ENCODE results near the gene TMEM167A. TPM values are rescaled to one million over a fixed set of nuclear protein-coding genes. Genes with fewer than 3 reads are reported as not detected.

The TMEM167A gene
- total and polyA plus RNA-seq, 2 experiments from 2014 or later: 179 to 267 TPM

GRCh38 chr5:83109380-83109779, 32.2 kb upstream of the TMEM167A start:
- Histone ChIP-seq H3K4me2 (no peak overlapping the region), H4K20me1 (replicated peaks; ENCODE audit: insufficient read depth) (no peaks in the 10 kb centered on the region), H3K4me3 (no peak overlapping the region), H3K9me2 (ENCODE audit: insufficient read depth) (0 out of 2 replicates have a peak, but pooled peaks cover 2% of the 10 kb centered on the region), H3F3A (replicated peaks; ENCODE audit: low read depth) (no peaks in the 10 kb centered on the region), H3K36me3 (ENCODE audit: insufficient read depth) (peaks cover 2% of the 10 kb centered on the region; the same call in 1 of the 2 replicates), H3K27me3 (ENCODE audit: insufficient read depth) (no peaks in the 10 kb centered on the region), H3K79me2 (replicated peaks; ENCODE audit: insufficient read depth) (no peaks in the 10 kb centered on the region), H2AFZ (no peak overlapping the region), H3K27ac (ENCODE audit: low read depth) (no peak overlapping the region), H3K4me1 (ENCODE audit: insufficient read depth) (no peaks in the 10 kb centered on the region)
- no peaks in the 10 kb centered on the region for H3K4me1 Mint-ChIP-seq
- peaks cover 27% of the 10 kb centered on the region for H3K36me3 Mint-ChIP-seq (ENCODE audit: low read depth)
- no peak overlapping the region for H3K27ac Mint-ChIP-seq
- peaks cover 24% of the 10 kb centered on the region for H3K9me3 Mint-ChIP-seq
- no peak for TF ChIP-seq JUNB (IDR thresholded peaks at IDR 0.05; ENCODE audit: unreplicated experiment)
- no peak for TF ChIP-seq ZNF331 (CRISPR knock-in tag; IDR thresholded peaks at IDR 0.05; ENCODE audit: low read depth)
- no peak for TF ChIP-seq NANOG (IDR thresholded peaks at IDR 0.05; ENCODE audit: borderline replicate concordance)
- no peak for TF ChIP-seq CTCF (conservative IDR thresholded peaks at IDR 0.05; ENCODE audit: low read depth in 2 of 2)
- TF ChIP-seq EZH2 (IDR thresholded peaks at IDR 0.05; ENCODE audit: low read depth, unreplicated experiment): no peak
- TF ChIP-seq CREB1 (CRISPR knock-in tag; IDR thresholded peaks at IDR 0.05; ENCODE audit: low read depth): no peak
- TF ChIP-seq ZNF462 (CRISPR knock-in tag; IDR thresholded peaks at IDR 0.05): no peak
- TF ChIP-seq ETS1 (IDR thresholded peaks at IDR 0.05): no peak
- TF ChIP-seq REST (IDR thresholded peaks at IDR 0.05; ENCODE audit: unreplicated experiment): no peak
- TF ChIP-seq EZH2phosphoT487 (IDR thresholded peaks at IDR 0.05; ENCODE audit: unreplicated experiment): no peak
- TF ChIP-seq STAT1 (IDR thresholded peaks at IDR 0.05; ENCODE audit: unreplicated experiment): no peak
- no peak for TF ChIP-seq ZNF114 (CRISPR knock-in tag; IDR thresholded peaks at IDR 0.05)
- no peak for TF ChIP-seq POLR2AphosphoS5 (IDR thresholded peaks at IDR 0.05; ENCODE audit: low read depth)
- DNase-seq (ENCODE audit: low spot score) (no peak), ATAC-seq (no peak)
- no peaks in the 10 kb centered on the region for H3K27me3 Mint-ChIP-seq (ENCODE audit: insufficient read depth, low read depth, poor library complexity)
- H3K4me3 Mint-ChIP-seq: no peak overlapping the region

All from GM23338 (cell line).